Uterus (tissue), 4 donors: ENCODE results near the gene DDAH2. TPM values are rescaled to one million over a fixed set of nuclear protein-coding genes. Genes with fewer than 3 reads are reported as not detected.

Experiments
- DNase-seq, 2 donors: peaks; one replicate each; pipeline ENCODE4 v3.0.0-alpha.2; 2019 to 2020
- H3K27ac ChIP-seq, 2 donors: fragments of 200-600 bp; sonication (generic); 1 replicate in 1 of 2; 2 replicates in 1 of 2; pipeline ENCODE4 v1.5.1; 2016 to 2018
- H3K27me3 ChIP-seq, 2 donors: fragments of 200-600 bp; sonication (generic); one replicate each; pipeline ENCODE4 v1.5.1; 2018 to 2019; ENCODE audit warnings: control low read depth in 1 of 2
- H3K36me3 ChIP-seq, 2 donors: fragments of 200-600 bp; sonication (generic); one replicate each; pipeline ENCODE4 v1.5.1; 2019; ENCODE audit warnings: control low read depth in 1 of 2
- H3K4me1 ChIP-seq, 2 donors: fragments of 200-600 bp; sonication (generic); one replicate each; pipeline ENCODE4 v1.5.1; 2018 to 2019; ENCODE audit warnings: control low read depth in 1 of 2
- H3K4me3 ChIP-seq, 2 donors: fragments of 200-600 bp; sonication (generic); 1 replicate in 1 of 2; 2 replicates in 1 of 2; pipeline ENCODE4 v1.5.1; 2018 to 2019; ENCODE audit warnings: mild to moderate bottlenecking in 1 of 2
- H3K9me3 ChIP-seq, 2 donors: fragments of 200-600 bp; sonication (generic); one replicate each; pipeline ENCODE4 v1.5.1; 2019; ENCODE audit warnings: control low read depth in 1 of 2
- CTCF ChIP-seq, 4 experiments: fragments of 200-600 bp in 2 of 4; fragments of 450-650 bp in 2 of 4; sonication (generic) in 2 of 4; IDR thresholded peaks; one replicate each; pipeline ENCODE4 v1.5.1; 2016 to 2019; ENCODE audit warnings: antibody characterized with exemption in 4 of 4, mild to moderate bottlenecking in 2 of 4, moderate library complexity in 1 of 4
- POLR2A ChIP-seq, 2 donors: fragments of 450-650 bp; IDR thresholded peaks; one replicate each; pipeline ENCODE4 v1.6.1; 2016; ENCODE audit warnings: antibody characterized with exemption in 2 of 2, mild to moderate bottlenecking in 1 of 2, moderate library complexity in 1 of 2
- intact Hi-C: fragments of 100-400 bp; cut with DNase I; formaldehyde crosslinking; loops from one replicate; pipeline ENCODE4 v1.15.1; 2023; ENCODE audit warnings: low total_unique reads
- total RNA-seq, 4 donors: library from RNA; depleted of rRNA in 3 of 4; stranded (reverse); fragments of >200 nt in 3 of 4; gene quantifications; one replicate each; pipeline versions ENCODE4 v1.1.0 to v1.2.4, GENCODE V29; 2014 to 2023
- donor health status: DM: yes; HTN: yes; CAD: no.

The DDAH2 gene
- total RNA-seq, 4 donors from 2014 or later, result 97.6 to 240 (median 158) TPM

DNA sequence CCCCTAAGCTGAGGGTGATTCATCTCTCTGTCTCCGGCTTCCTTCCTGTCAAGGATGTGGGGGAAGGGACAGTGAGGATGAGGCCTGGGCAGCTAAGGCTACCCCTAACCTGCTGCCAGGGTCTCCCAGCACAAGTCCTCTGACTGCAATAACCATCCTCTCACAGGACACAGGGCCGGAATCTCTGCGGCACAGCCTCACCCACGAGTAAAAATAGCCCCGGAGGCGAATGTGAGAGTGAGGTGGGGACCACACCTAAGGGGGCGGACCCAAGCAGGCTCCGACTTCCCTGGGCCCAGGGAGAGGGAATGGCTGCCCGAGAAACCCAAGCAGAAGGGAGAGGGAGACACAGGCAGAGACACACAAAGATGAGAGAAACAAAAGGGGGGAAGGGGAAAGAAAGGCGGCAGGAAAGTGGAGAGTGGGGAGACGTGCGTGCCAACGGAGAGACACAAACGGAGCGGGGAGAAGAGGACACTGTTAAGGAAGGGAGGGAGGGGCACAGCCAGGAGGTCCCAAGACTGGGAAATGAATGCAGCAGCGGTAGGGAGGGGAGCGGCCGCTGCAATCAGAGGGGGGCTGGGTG is 5.8 kb upstream of the DDAH2 start:
- Histone ChIP-seq H3K9me3 (no peaks in the 10 kb centered on the region), H3K27me3 (no peaks in the 10 kb centered on the region), H3K36me3 (no peaks in the 10 kb centered on the region), H3K4me1 (peaks cover 0 to 25% of the 10 kb centered on the region in 2 donors), H3K27ac (peak overlapping the region; percentile 86 to 95), H3K4me3 (peak overlapping the region; percentile 61 to 63)
- intact Hi-C loops, result loop anchor here (10.0 kb wide), 1 partner anchor 60 kb away; the partner anchor contains the start of gene VARS1
- TF ChIP-seq CTCF (IDR thresholded peaks at IDR 0.05), result no peak
- peak; percentile 44 to 53 for TF ChIP-seq POLR2A (IDR thresholded peaks at IDR 0.05)
- peak; percentile 52 to 72 for DNase-seq

- intact Hi-C loops, result loop anchor here (10.0 kb wide), 1 partner anchor 60 kb away; the partner anchor contains the start of gene VARS1
These were observed 5.2 kb upstream of the DDAH2 start for GRCh38 chr6:31734247-31734820.

GRCh38 chr6:31733734-31734133 is 4.6 kb upstream of the DDAH2 start:
- Histone ChIP-seq H3K4me3 (no peak overlapping the region), H3K4me1 (peaks cover 0 to 25% of the 10 kb centered on the region in 2 donors), H3K27ac (peak overlapping the region; percentile 86 to 95), H3K36me3 (no peaks in the 10 kb centered on the region), H3K9me3 (no peaks in the 10 kb centered on the region), H3K27me3 (no peaks in the 10 kb centered on the region)
- intact Hi-C loops, result loop anchor here (10.0 kb wide), 1 partner anchor 61 kb away; the partner anchor contains the start of gene VARS1
- no peak for DNase-seq
- TF ChIP-seq CTCF (IDR thresholded peaks at IDR 0.05) (no peak), POLR2A (IDR thresholded peaks at IDR 0.05) (no peak)

More at GRCh38 chr6:31734247-31734820, 5.2 kb upstream of the DDAH2 start:
- Histone ChIP-seq H3K27me3 (no peaks in the 10 kb centered on the region), H3K36me3 (no peaks in the 10 kb centered on the region), H3K4me3 (peak overlapping the region; percentile 61 to 63), H3K4me1 (peaks cover 0 to 25% of the 10 kb centered on the region in 2 donors), H3K9me3 (no peaks in the 10 kb centered on the region), H3K27ac (peak overlapping the region; percentile 86 to 95)
- DNase-seq, result no peak
- TF ChIP-seq CTCF (IDR thresholded peaks at IDR 0.05), result no peak
- TF ChIP-seq POLR2A (IDR thresholded peaks at IDR 0.05), result no peak

DNA sequence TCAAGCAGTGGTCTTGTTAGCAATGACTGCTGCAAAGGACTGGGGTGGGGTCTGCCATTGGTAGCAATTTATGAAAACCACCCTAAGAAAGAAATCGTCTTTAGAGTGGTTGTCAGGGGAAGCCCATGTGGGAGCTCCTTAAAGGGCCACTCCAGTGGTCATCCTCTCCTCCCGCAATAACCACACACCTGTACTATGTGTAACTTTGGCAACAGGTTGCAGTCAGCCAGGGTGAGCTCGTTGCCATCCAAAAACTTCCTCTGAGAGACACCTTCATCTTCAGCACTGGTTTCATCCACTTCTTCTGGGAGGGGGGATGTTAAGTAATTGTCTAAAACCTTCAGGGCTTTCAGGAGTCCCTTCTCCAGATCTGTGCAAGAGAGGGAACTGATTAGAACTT is 2.9 kb upstream of the DDAH2 start:
- no peak for DNase-seq
- intact Hi-C loops, result loop anchor here (10.0 kb wide), 1 partner anchor 63 kb away; the partner anchor contains the start of gene VARS1
- Histone ChIP-seq H3K27ac (peak overlapping the region in 1 of 2 donors; percentile 93), H3K36me3 (no peaks in the 10 kb centered on the region), H3K4me1 (peaks cover 6 to 25% of the 10 kb centered on the region in 2 donors), H3K27me3 (no peaks in the 10 kb centered on the region), H3K4me3 (no peak overlapping the region), H3K9me3 (no peaks in the 10 kb centered on the region)
- no peak for TF ChIP-seq POLR2A (IDR thresholded peaks at IDR 0.05)
- TF ChIP-seq CTCF (IDR thresholded peaks at IDR 0.05), result no peak

GRCh38 chr6:31730631-31731086 is 1.6 kb upstream of the DDAH2 start:
- Histone ChIP-seq H3K4me1 (peaks cover 6 to 21% of the 10 kb centered on the region in 2 donors), H3K4me3 (peak overlapping the region in 1 of 2 donors; percentile 97), H3K27me3 (no peaks in the 10 kb centered on the region), H3K9me3 (no peaks in the 10 kb centered on the region), H3K36me3 (no peaks in the 10 kb centered on the region), H3K27ac (peak overlapping the region; percentile 93 to 100)
- TF ChIP-seq CTCF (IDR thresholded peaks at IDR 0.05), result no peak
- TF ChIP-seq POLR2A (IDR thresholded peaks at IDR 0.05), result no peak
- no peak for DNase-seq
- intact Hi-C loops, result loop anchor here (10.0 kb wide), 1 partner anchor 64 kb away; the partner anchor contains the start of gene VARS1
